Glutamatergic neuron (in vitro differentiated cells): Measurements from ENCODE around the gene ASB1. TPM values are rescaled to one million over a fixed set of nuclear protein-coding genes. Genes with fewer than 3 reads are reported as not detected.

Experiments
- DNase-seq: peaks from one replicate; pipeline ENCODE4 v3.0.0; 2022
- H3K27ac Mint-ChIP-seq: one replicate; pipeline ENCODE4 v1.8.0; 2020; ENCODE audit warnings: mild to moderate bottlenecking, mixed read lengths, inconsistent platforms; ENCODE audit not compliant: unreplicated experiment
- H3K27me3 Mint-ChIP-seq: one replicate; pipeline ENCODE4 v1.8.0; 2020; ENCODE audit warnings: mild to moderate bottlenecking, moderate library complexity, mixed read lengths, inconsistent platforms; ENCODE audit not compliant: unreplicated experiment
- H3K36me3 Mint-ChIP-seq: one replicate; pipeline ENCODE4 v1.8.0; 2020; ENCODE audit warnings: mild to moderate bottlenecking, mixed read lengths, inconsistent platforms; ENCODE audit not compliant: unreplicated experiment
- H3K4me1 Mint-ChIP-seq: one replicate; pipeline ENCODE4 v1.8.0; 2020; ENCODE audit warnings: mild to moderate bottlenecking, low read depth, mixed read lengths, inconsistent platforms; ENCODE audit not compliant: unreplicated experiment
- H3K4me3 Mint-ChIP-seq: one replicate; pipeline ENCODE4 v1.8.0; 2020; ENCODE audit warnings: mild to moderate bottlenecking, mixed read lengths, inconsistent platforms; ENCODE audit not compliant: unreplicated experiment
- H3K9me3 Mint-ChIP-seq: one replicate; pipeline ENCODE4 v1.8.0; 2020; ENCODE audit warnings: mild to moderate bottlenecking, moderate library complexity, mixed read lengths, inconsistent platforms; ENCODE audit not compliant: unreplicated experiment
- total RNA-seq: library from RNA; stranded (reverse); fragmentation: NEBNext Ultra II Directional; extraction: Animal tissue kit (Norgen Biotek cat#: 25700); gene quantifications from one replicate; pipeline ENCODE4 v1.2.1, GENCODE V29; 2021; ENCODE audit not compliant: unreplicated experiment
- TF ChIP-seq, protein P1 (sequence below): fragments of 200-600 bp; sonication (generic); IDR thresholded peaks from one replicate; pipeline ENCODE4 v1.5.0; 2021; ENCODE audit not compliant: partially characterized antibody, unreplicated experiment

Gene ASB1
- total RNA-seq, 1 donor from 2014 or later: 36.1 TPM

DNA sequence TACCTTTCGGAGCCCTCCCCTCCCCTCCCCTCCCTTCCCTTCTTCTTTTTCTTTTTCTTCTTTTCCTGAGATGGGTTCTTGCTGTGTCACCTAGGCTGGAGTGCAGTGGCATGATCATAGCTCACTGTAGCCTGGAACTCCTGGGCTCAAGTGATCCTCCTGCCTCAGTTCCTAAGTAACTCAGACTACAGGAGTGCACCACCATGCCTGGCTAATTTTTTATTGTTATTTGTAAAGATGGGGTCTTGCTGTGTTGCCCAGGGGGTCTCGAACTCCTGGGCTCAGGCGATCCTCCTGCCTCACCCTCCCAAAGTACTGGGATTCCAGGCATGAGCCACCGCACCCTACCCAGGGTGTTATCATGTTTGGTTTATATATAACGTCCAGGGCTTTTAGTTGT is 66.7 kb downstream of the ASB1 start:
- H3K4me3 Mint-ChIP-seq: no peak overlapping the region

GRCh38 chr2:238493880-238494572 is 67.3 kb downstream of the ASB1 start:
- TF ChIP-seq, protein P1, sequence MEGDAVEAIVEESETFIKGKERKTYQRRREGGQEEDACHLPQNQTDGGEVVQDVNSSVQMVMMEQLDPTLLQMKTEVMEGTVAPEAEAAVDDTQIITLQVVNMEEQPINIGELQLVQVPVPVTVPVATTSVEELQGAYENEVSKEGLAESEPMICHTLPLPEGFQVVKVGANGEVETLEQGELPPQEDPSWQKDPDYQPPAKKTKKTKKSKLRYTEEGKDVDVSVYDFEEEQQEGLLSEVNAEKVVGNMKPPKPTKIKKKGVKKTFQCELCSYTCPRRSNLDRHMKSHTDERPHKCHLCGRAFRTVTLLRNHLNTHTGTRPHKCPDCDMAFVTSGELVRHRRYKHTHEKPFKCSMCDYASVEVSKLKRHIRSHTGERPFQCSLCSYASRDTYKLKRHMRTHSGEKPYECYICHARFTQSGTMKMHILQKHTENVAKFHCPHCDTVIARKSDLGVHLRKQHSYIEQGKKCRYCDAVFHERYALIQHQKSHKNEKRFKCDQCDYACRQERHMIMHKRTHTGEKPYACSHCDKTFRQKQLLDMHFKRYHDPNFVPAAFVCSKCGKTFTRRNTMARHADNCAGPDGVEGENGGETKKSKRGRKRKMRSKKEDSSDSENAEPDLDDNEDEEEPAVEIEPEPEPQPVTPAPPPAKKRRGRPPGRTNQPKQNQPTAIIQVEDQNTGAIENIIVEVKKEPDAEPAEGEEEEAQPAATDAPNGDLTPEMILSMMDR: no peak
- Mint-ChIP-seq H3K4me1 (no peaks in the 10 kb centered on the region), H3K27ac (no peak overlapping the region), H3K27me3 (peaks cover 5% of the 10 kb centered on the region), H3K4me3 (no peak overlapping the region), H3K36me3 (no peaks in the 10 kb centered on the region), H3K9me3 (peaks cover 4% of the 10 kb centered on the region)
- DNase-seq: no peak

More for the DNA sequence above, 66.7 kb downstream of the ASB1 start:
- TF ChIP-seq, protein P1: no peak
- H3K4me1 Mint-ChIP-seq: no peaks in the 10 kb centered on the region
- no peak for DNase-seq
- H3K27ac Mint-ChIP-seq: no peak overlapping the region
- no peaks in the 10 kb centered on the region for H3K36me3 Mint-ChIP-seq
- peaks cover 5% of the 10 kb centered on the region for H3K27me3 Mint-ChIP-seq
- H3K9me3 Mint-ChIP-seq: peaks cover 4% of the 10 kb centered on the region

DNA sequence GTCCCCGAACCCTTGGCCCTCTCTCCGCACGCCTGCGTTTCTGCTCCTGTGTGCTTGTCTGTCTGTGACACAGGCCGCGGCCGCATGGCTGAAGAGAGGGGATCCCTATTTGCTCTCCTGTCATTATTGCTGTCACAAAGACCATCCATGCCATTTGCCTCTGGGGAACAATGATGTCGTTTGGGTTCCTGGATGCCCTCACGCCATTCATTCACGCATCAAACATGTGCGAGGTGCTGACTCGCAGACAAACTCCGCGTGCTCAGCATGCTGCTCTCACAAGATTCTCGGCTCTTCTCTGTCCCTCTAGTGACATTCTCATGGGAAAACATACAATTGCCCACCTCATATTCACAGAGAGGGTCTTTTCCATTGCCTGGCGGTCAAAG is 67.8 kb downstream of the ASB1 start:
- Mint-ChIP-seq H3K4me1 (no peaks in the 10 kb centered on the region), H3K36me3 (no peaks in the 10 kb centered on the region), H3K4me3 (no peak overlapping the region), H3K27me3 (peaks cover 5% of the 10 kb centered on the region), H3K27ac (no peak overlapping the region), H3K9me3 (peaks cover 4% of the 10 kb centered on the region)
- no peak for DNase-seq
- TF ChIP-seq, protein P1: no peak

GRCh38 chr2:238495422-238495821 is 68.7 kb downstream of the ASB1 start:
- H3K9me3 Mint-ChIP-seq: peaks cover 4% of the 10 kb centered on the region
- DNase-seq: no peak
- peaks cover 5% of the 10 kb centered on the region for H3K27me3 Mint-ChIP-seq
- no peaks in the 10 kb centered on the region for H3K36me3 Mint-ChIP-seq
- no peak overlapping the region for H3K27ac Mint-ChIP-seq
- H3K4me1 Mint-ChIP-seq: no peaks in the 10 kb centered on the region
- no peak overlapping the region for H3K4me3 Mint-ChIP-seq
- TF ChIP-seq, protein P1: no peak

DNA sequence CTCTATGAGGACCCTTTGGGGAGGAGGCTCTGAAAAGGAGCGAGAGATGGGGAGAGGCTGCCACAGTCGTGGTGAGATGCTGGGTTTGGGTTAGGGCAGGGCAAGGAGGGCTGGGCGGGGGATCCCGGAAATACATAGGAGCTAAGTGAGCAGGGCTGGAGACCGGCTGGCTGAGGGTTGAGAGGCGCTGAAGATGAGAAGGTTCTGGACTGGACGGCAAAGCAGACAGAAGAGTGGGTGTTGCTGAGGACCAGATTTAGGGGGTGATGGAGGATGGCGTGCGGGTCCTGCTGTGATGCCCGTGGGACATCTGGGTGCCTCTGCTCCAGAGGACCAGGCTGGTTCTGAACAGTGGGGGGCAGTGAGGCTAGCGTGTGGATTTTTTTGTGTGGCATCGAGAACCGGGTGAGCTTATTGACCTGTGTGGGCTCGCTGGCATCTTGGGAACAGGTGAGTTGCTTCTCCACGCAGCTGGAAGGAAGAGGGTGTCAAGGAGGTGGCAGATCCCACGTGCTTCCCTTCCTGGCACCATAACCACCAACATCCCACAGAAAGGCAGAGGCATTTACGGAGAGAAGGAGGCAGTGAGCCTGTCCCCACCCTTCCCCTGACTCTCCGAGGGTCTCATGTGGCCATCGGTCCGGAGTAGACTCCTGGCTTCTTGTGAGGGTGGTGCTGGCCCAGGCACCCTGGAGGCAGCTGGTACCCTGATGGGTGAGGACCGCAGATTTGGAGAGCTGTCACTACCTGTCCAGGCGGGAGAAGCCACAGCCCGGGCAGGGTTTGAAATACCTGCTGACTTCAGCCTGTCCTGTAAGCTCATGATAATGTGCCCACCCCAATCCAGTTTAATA is 70.3 kb downstream of the ASB1 start:
- no peaks in the 10 kb centered on the region for H3K36me3 Mint-ChIP-seq
- H3K27ac Mint-ChIP-seq: peak overlapping the region; percentile 15
- peaks cover 8% of the 10 kb centered on the region for H3K9me3 Mint-ChIP-seq
- peaks cover 6% of the 10 kb centered on the region for H3K27me3 Mint-ChIP-seq
- no peaks in the 10 kb centered on the region for H3K4me1 Mint-ChIP-seq
- no peak for DNase-seq
- TF ChIP-seq, protein P1: no peak
- no peak overlapping the region for H3K4me3 Mint-ChIP-seq
